DOHH2 (cell line): ENCODE results near the gene DPYD.

Experiments
- H3F3A ChIP-seq: fragments of 200-600 bp; sonication (generic), shearing (Covaris generic); 2 replicates; pipeline ENCODE4 v1.6.0; 2016; ENCODE audit warnings: antibody characterized with exemption, mild to moderate bottlenecking; ENCODE audit not compliant: control insufficient read depth, insufficient read depth
- H3K27ac ChIP-seq: fragments of 200-600 bp; sonication (generic); 2 replicates; pipeline ENCODE4 v1.5.1; 2014; ENCODE audit warnings: low read depth, mild to moderate bottlenecking, low read length, moderate library complexity
- H3K27me3 ChIP-seq: fragments of 200-600 bp; sonication (generic); 2 replicates; pipeline ENCODE4 v1.6.1; 2014; ENCODE audit warnings: mild to moderate bottlenecking, low read length, mixed read lengths; ENCODE audit not compliant: control insufficient read depth
- H3K36me3 ChIP-seq: fragments of 200-600 bp; sonication (generic); 2 replicates; pipeline ENCODE4 v1.6.1; 2014; ENCODE audit warnings: mild to moderate bottlenecking, low read length, moderate library complexity, mixed read lengths; ENCODE audit not compliant: control insufficient read depth
- H3K4me1 ChIP-seq: fragments of 200-600 bp; sonication (generic); 2 replicates; pipeline ENCODE4 v1.6.1; 2014; ENCODE audit warnings: mild to moderate bottlenecking, low read length, mixed read lengths; ENCODE audit not compliant: control insufficient read depth
- H3K4me2 ChIP-seq: fragments of 200-600 bp; sonication (generic); 2 replicates; pipeline ENCODE4 v1.6.0; 2014; ENCODE audit warnings: mild to moderate bottlenecking, low read length, moderate library complexity
- H3K4me3 ChIP-seq: fragments of 200-600 bp; sonication (generic); 2 replicates; pipeline ENCODE4 v1.5.1; 2014; ENCODE audit warnings: mild to moderate bottlenecking, low read length, mixed read lengths
- H3K79me2 ChIP-seq: fragments of 200-600 bp; sonication (generic); 2 replicates; pipeline ENCODE4 v1.6.1; 2014; ENCODE audit warnings: mild to moderate bottlenecking, low read length, mixed read lengths; ENCODE audit not compliant: control insufficient read depth
- H3K9me2 ChIP-seq: fragments of 200-600 bp; sonication (generic); replicated peaks from 2 replicates; pipeline ENCODE4 v1.6.1; 2014; ENCODE audit warnings: mild to moderate bottlenecking, low read length, mixed read lengths; ENCODE audit not compliant: control insufficient read depth
- H3K9me3 ChIP-seq: fragments of 200-600 bp; sonication (generic); 2 replicates; pipeline ENCODE4 v1.6.1; 2014; ENCODE audit warnings: antibody characterized with exemption, low read length, mixed read lengths; ENCODE audit not compliant: control insufficient read depth, insufficient read depth
- H4K20me1 ChIP-seq: fragments of 200-600 bp; sonication (generic); 2 replicates; pipeline ENCODE4 v1.6.0; 2014; ENCODE audit warnings: low read depth, mild to moderate bottlenecking, antibody characterized with exemption, low read length, moderate library complexity; ENCODE audit not compliant: control insufficient read depth, insufficient read depth
- EZH2phosphoT487 ChIP-seq: fragments of 200-600 bp; sonication (generic); IDR thresholded peaks from 2 replicates; pipeline ENCODE4 v1.6.1; 2017; ENCODE audit warnings: borderline replicate concordance, mild to moderate bottlenecking, antibody characterized with exemption, low read length, moderate library complexity, mixed read lengths
- TF ChIP-seq, protein P1 (sequence below): fragments of 200-600 bp; sonication (generic); IDR thresholded peaks from one replicate; pipeline ENCODE4 v1.5.1; 2014; ENCODE audit warnings: antibody characterized with exemption, mild to moderate bottlenecking, low read depth, low read length; ENCODE audit not compliant: poor library complexity, severe bottlenecking

Gene DPYD

DNA sequence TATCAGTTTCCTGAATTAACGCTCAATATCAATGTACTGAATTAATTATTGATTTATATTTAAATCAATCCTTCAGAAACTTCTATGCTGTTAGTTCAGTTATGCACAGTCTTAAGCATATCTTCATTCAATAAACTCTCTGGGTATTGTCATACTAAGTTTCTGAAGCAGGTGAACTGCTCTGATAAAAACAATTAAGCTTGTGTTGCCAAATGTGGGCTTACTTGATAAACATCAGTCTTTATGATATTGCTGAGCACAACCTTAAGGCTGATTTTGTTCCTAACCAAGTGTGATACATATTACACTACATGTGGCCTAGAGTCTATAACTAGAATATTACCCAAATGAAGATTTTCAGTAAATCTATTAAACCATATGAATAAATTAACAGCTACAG is 67.6 kb downstream of the DPYD start:
- no peaks in the 10 kb centered on the region for H3K36me3 ChIP-seq
- H3K9me2 ChIP-seq: no peaks in the 10 kb centered on the region
- TF ChIP-seq, protein P1, sequence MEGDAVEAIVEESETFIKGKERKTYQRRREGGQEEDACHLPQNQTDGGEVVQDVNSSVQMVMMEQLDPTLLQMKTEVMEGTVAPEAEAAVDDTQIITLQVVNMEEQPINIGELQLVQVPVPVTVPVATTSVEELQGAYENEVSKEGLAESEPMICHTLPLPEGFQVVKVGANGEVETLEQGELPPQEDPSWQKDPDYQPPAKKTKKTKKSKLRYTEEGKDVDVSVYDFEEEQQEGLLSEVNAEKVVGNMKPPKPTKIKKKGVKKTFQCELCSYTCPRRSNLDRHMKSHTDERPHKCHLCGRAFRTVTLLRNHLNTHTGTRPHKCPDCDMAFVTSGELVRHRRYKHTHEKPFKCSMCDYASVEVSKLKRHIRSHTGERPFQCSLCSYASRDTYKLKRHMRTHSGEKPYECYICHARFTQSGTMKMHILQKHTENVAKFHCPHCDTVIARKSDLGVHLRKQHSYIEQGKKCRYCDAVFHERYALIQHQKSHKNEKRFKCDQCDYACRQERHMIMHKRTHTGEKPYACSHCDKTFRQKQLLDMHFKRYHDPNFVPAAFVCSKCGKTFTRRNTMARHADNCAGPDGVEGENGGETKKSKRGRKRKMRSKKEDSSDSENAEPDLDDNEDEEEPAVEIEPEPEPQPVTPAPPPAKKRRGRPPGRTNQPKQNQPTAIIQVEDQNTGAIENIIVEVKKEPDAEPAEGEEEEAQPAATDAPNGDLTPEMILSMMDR: no peak
- no peak for TF ChIP-seq EZH2phosphoT487
- no peaks in the 10 kb centered on the region for H3K9me3 ChIP-seq
- H3K4me3 ChIP-seq: no peak overlapping the region
- no peaks in the 10 kb centered on the region for H3K27me3 ChIP-seq
- H3K4me1 ChIP-seq: peaks cover 5% of the 10 kb centered on the region; the same call in 1 of the 2 replicates
- no peak overlapping the region for H3K4me2 ChIP-seq
- H3K27ac ChIP-seq: no peak overlapping the region
- no peaks in the 10 kb centered on the region for H4K20me1 ChIP-seq
- no peaks in the 10 kb centered on the region for H3K79me2 ChIP-seq
- H3F3A ChIP-seq: no peaks in the 10 kb centered on the region

DNA sequence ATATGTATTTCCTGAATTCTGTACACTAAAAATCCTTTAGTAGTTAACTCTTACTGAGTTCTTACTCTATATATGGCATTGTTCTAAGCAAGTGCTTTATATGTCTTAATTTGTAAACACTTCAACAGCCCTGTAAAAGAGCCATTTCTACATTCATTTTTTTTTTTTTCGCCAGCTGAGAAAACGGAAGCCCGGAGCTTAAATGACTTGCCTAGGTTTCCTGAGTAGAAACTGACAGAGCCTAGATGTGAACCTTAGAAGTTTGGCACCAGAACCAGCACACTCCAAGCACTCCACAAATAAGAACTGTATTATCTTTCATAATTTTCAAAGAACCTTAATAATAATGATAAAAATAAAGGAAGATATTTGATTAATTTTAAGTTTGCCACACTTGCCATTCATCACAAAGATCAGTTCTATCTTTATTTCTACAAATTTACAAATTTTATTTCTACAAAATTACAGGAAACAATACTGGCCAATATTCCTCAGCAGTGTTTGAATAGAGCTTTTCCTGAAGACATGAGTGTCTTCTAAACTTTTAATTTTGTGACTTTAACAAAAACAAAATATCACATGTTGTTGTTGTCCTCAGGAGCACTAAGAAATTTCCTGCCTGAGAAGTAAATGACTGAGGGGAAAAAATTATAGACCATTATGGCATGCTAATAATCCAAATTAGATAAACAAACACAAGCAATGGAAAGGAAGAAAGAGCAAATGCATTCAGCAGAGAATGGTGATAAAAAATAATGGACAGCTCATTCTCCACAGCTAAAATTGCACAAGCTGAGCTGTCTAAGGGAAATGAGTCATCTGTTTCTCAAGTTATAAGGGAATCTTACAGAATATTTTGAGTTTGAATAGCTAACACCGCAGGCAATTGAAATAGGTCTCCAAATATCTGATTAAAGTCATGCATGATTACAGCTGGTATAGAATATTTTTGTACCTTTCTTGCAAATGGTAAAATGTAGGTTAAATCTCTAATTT is 71.2 kb downstream of the DPYD start:
- no peak overlapping the region for H3K27ac ChIP-seq
- no peaks in the 10 kb centered on the region for H3K36me3 ChIP-seq
- no peak overlapping the region for H3K4me2 ChIP-seq
- H3K4me3 ChIP-seq: no peak overlapping the region
- H3K27me3 ChIP-seq: no peaks in the 10 kb centered on the region
- H3K9me2 ChIP-seq: no peaks in the 10 kb centered on the region
- no peaks in the 10 kb centered on the region for H3K79me2 ChIP-seq
- no peaks in the 10 kb centered on the region for H4K20me1 ChIP-seq
- H3K9me3 ChIP-seq: peaks cover 7% of the 10 kb centered on the region
- H3F3A ChIP-seq: no peaks in the 10 kb centered on the region
- peaks cover 5% of the 10 kb centered on the region; the same call in 1 of the 2 replicates for H3K4me1 ChIP-seq
- TF ChIP-seq, protein P1: no peak
- no peak for TF ChIP-seq EZH2phosphoT487

DNA sequence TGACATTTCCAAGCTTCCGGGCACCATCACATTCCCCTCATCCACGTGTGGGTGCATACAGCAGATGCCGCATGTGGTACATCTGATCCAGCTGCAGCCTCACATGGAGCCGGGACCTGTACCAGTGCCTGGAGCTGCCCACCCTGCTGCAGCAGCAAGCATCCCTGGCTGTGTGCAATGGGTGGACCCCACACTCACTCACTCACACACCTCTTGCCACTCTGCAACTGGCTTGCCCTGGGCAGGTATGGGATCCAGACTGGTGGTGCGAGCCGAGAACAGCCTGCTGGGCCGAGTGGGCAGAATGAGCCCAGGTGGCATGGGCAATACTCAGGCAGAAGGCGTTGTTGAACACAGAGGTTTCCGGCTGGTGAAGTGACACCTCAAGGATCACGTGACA is 75.0 kb downstream of the DPYD start:
- Histone ChIP-seq H3K4me3 (no peak overlapping the region), H3K9me2 (no peaks in the 10 kb centered on the region), H3K36me3 (no peaks in the 10 kb centered on the region), H3K9me3 (peaks cover 7% of the 10 kb centered on the region), H3F3A (no peaks in the 10 kb centered on the region), H3K79me2 (no peaks in the 10 kb centered on the region), H3K4me2 (no peak overlapping the region), H3K4me1 (peaks cover 5% of the 10 kb centered on the region; the same call in 1 of the 2 replicates), H3K27me3 (no peaks in the 10 kb centered on the region), H4K20me1 (no peaks in the 10 kb centered on the region), H3K27ac (no peak overlapping the region)
- TF ChIP-seq, protein P1: no peak
- TF ChIP-seq EZH2phosphoT487: no peak
